GM23248 (cell line): Measurements from ENCODE around the gene TLE5. TPM values are rescaled to one million over a fixed set of nuclear protein-coding genes. Genes with fewer than 3 reads are reported as not detected.

Experiments used
- DNase-seq: peaks from one replicate; pipeline ENCODE4 v3.0.0-alpha.2; 2015
- H2AFZ ChIP-seq: fragments of 200-600 bp; sonication (generic); 2 replicates; pipeline ENCODE4 v1.6.1; 2016; ENCODE audit warnings: antibody characterized with exemption
- H3F3A ChIP-seq: fragments of 200-600 bp; sonication (generic); 2 replicates; pipeline ENCODE4 v1.6.1; 2016; ENCODE audit warnings: mild to moderate bottlenecking, antibody characterized with exemption, mixed run types; ENCODE audit not compliant: insufficient read depth
- H3K27ac ChIP-seq: fragments of 200-600 bp; sonication (generic); 2 replicates; pipeline ENCODE4 v1.5.1; 2016; ENCODE audit warnings: mild to moderate bottlenecking
- H3K27me3 ChIP-seq: fragments of 200-600 bp; sonication (generic); replicated peaks from 2 replicates; pipeline ENCODE4 v1.6.1; 2016; ENCODE audit warnings: mild to moderate bottlenecking; ENCODE audit not compliant: insufficient read depth
- H3K36me3 ChIP-seq: fragments of 200-600 bp; sonication (generic); 2 replicates; pipeline ENCODE4 v1.6.1; 2016; ENCODE audit warnings: low read depth, mild to moderate bottlenecking
- H3K4me1 ChIP-seq: fragments of 200-600 bp; sonication (generic); 2 replicates; pipeline ENCODE4 v1.6.1; 2016; ENCODE audit warnings: mild to moderate bottlenecking; ENCODE audit not compliant: insufficient read depth
- H3K4me2 ChIP-seq: fragments of 200-600 bp; sonication (generic); one replicate; pipeline ENCODE4 v1.6.1; 2016; ENCODE audit warnings: mild to moderate bottlenecking; ENCODE audit not compliant: unreplicated experiment
- H3K4me3 ChIP-seq: fragments of 200-600 bp; sonication (generic); 2 replicates; pipeline ENCODE4 v1.5.1; 2016; ENCODE audit warnings: mild to moderate bottlenecking
- H3K79me2 ChIP-seq: fragments of 200-600 bp; sonication (generic); 2 replicates; pipeline ENCODE4 v1.6.1; 2016; ENCODE audit warnings: mild to moderate bottlenecking; ENCODE audit not compliant: insufficient read depth
- H3K9ac ChIP-seq: fragments of 200-600 bp; sonication (generic); 2 replicates; pipeline ENCODE4 v1.6.1; 2016; ENCODE audit warnings: mild to moderate bottlenecking
- H3K9me2 ChIP-seq: fragments of 200-600 bp; sonication (generic); 2 replicates; pipeline ENCODE4 v1.6.1; 2016; ENCODE audit warnings: mixed run types, mild to moderate bottlenecking, moderate library complexity; ENCODE audit not compliant: insufficient read depth
- H3K9me3 ChIP-seq: fragments of 200-600 bp; sonication (generic); one replicate; pipeline ENCODE4 v1.6.1; 2017; ENCODE audit warnings: low read depth
- H4K20me1 ChIP-seq: fragments of 200-600 bp; sonication (generic); 2 replicates; pipeline ENCODE4 v1.6.0; 2016; ENCODE audit not compliant: insufficient read depth
- EZH2 ChIP-seq: fragments of 200-600 bp; sonication (generic); IDR thresholded peaks from 2 replicates; pipeline ENCODE4 v1.6.1; 2018; ENCODE audit warnings: antibody characterized with exemption, mild to moderate bottlenecking; ENCODE audit not compliant: insufficient read depth, poor library complexity, severe bottlenecking
- EZH2phosphoT487 ChIP-seq: fragments of 200-600 bp; sonication (generic); IDR thresholded peaks from 2 replicates; pipeline ENCODE4 v1.6.1; 2018; ENCODE audit warnings: antibody characterized with exemption, moderate library complexity, mild to moderate bottlenecking, low read depth; ENCODE audit not compliant: insufficient read depth
- WGBS, 2 experiments: methylation state at CpG; one replicate each; pipeline ENCODE4 v1.1.6; 2015 to 2017; ENCODE audit warnings: low lambda C conversion rate in 2 of 2, low coverage in 1 of 2; ENCODE audit errors: missing lambda C conversion rate in 2 of 2; 5-methylcytosine and 5-hydroxymethylcytosine counted together
- in situ Hi-C: fragments of 300-500 bp; cut with MboI; formaldehyde crosslinking; loops from 2 replicates; pipeline ENCODE4 v1.15.0; 2020
- polyA plus RNA-seq: library from polyadenylated mRNA; unstranded; fragments of >200 nt; fragmentation: Nextera tagmentation; extraction: Ambion mirVana; gene quantifications from 2 replicates; pipeline ENCODE4 v1.2.1, GENCODE V29; 2016
- total RNA-seq: library from RNA; depleted of rRNA; stranded (reverse); fragments of >200 nt; shearing (Covaris generic); gene quantifications from 2 replicates; pipeline ENCODE4 v1.2.3, GENCODE V29; 2014

The TLE5 gene
- total and polyA plus RNA-seq, 2 experiments from 2014 or later: 133 to 337 TPM

- H3F3A ChIP-seq: 0 out of 2 replicates have a peak, but pooled peaks cover 6% of the 10 kb centered on the region
- in situ Hi-C loops: no loop called here
- no peaks in the 10 kb centered on the region for H3K9me3 ChIP-seq
- H3K4me3 ChIP-seq: no peak overlapping the region
- H3K36me3 ChIP-seq: 0 out of 2 replicates have a peak, but pooled peaks cover 22% of the 10 kb centered on the region
- peaks cover 35% of the 10 kb centered on the region for H3K79me2 ChIP-seq
- no peak overlapping the region for H3K27ac ChIP-seq
- no peak overlapping the region for H3K9ac ChIP-seq
- no peak for DNase-seq
- H3K9me2 ChIP-seq: no peaks in the 10 kb centered on the region
- 90 to 92% methylated on average over 10 of the region's 10 CpGs for WGBS, 2 experiments
- H4K20me1 ChIP-seq: 0 out of 2 replicates have a peak, but pooled peaks cover 4% of the 10 kb centered on the region
- no peak overlapping the region for H3K4me2 ChIP-seq
- no peaks in the 10 kb centered on the region for H3K4me1 ChIP-seq
- no peak overlapping the region for H2AFZ ChIP-seq
- TF ChIP-seq EZH2 (no peak), EZH2phosphoT487 (no peak)
- H3K27me3 ChIP-seq: no peaks in the 10 kb centered on the region
These were observed 3.4 kb downstream of the TLE5 start for GRCh38 chr19:3058821-3059314.

GRCh38 chr19:3058009-3058820, 4.1 kb downstream of the TLE5 start:
- in situ Hi-C loops: no loop called here
- H3K4me2 ChIP-seq: no peak overlapping the region
- 0 out of 2 replicates have a peak, but pooled peaks cover 4% of the 10 kb centered on the region for H4K20me1 ChIP-seq
- H3K79me2 ChIP-seq: peaks cover 35% of the 10 kb centered on the region
- no peaks in the 10 kb centered on the region for H3K27me3 ChIP-seq
- TF ChIP-seq EZH2 (no peak), EZH2phosphoT487 (no peak)
- 83 to 84% methylated on average over 19 to 20 of the region's 20 CpGs for WGBS, 2 experiments
- DNase-seq: no peak
- no peak overlapping the region for H3K27ac ChIP-seq
- no peaks in the 10 kb centered on the region for H3K4me1 ChIP-seq
- no peak overlapping the region for H3K4me3 ChIP-seq
- H2AFZ ChIP-seq: no peak overlapping the region
- no peaks in the 10 kb centered on the region for H3K9me3 ChIP-seq
- 0 out of 2 replicates have a peak, but pooled peaks cover 6% of the 10 kb centered on the region for H3F3A ChIP-seq
- no peak overlapping the region for H3K9ac ChIP-seq
- no peaks in the 10 kb centered on the region for H3K9me2 ChIP-seq
- 0 out of 2 replicates have a peak, but pooled peaks cover 22% of the 10 kb centered on the region for H3K36me3 ChIP-seq

- Histone ChIP-seq H3K4me1 (no peaks in the 10 kb centered on the region), H3K9me3 (no peaks in the 10 kb centered on the region), H3F3A (0 out of 2 replicates have a peak, but pooled peaks cover 12% of the 10 kb centered on the region), H3K4me2 (no peak overlapping the region), H3K36me3 (0 out of 2 replicates have a peak, but pooled peaks cover 22% of the 10 kb centered on the region), H2AFZ (no peak overlapping the region), H3K27me3 (no peaks in the 10 kb centered on the region), H3K9me2 (no peaks in the 10 kb centered on the region), H3K79me2 (peaks cover 35% of the 10 kb centered on the region), H3K4me3 (no peak overlapping the region), H3K9ac (no peak overlapping the region), H4K20me1 (0 out of 2 replicates have a peak, but pooled peaks cover 4% of the 10 kb centered on the region), H3K27ac (no peak overlapping the region)
- in situ Hi-C loops: no loop called here
- peak; percentile 58 for DNase-seq
- TF ChIP-seq EZH2phosphoT487: no peak
- no peak for TF ChIP-seq EZH2
- WGBS, 2 experiments: 37 to 43% methylated on average over 26 of the region's 26 CpGs
These were observed 5.0 kb downstream of the TLE5 start for GRCh38 chr19:3057275-3057714.

GRCh38 chr19:3056417-3057088, 5.7 kb downstream of the TLE5 start:
- Histone ChIP-seq H3K4me3 (no peak overlapping the region), H3K27ac (no peak overlapping the region), H4K20me1 (0 out of 2 replicates have a peak, but pooled peaks cover 4% of the 10 kb centered on the region), H3K36me3 (0 out of 2 replicates have a peak, but pooled peaks cover 22% of the 10 kb centered on the region), H3K4me2 (no peak overlapping the region), H3K27me3 (no peaks in the 10 kb centered on the region), H3F3A (0 out of 2 replicates have a peak, but pooled peaks cover 12% of the 10 kb centered on the region), H3K4me1 (no peaks in the 10 kb centered on the region), H3K9me3 (no peaks in the 10 kb centered on the region), H2AFZ (no peak overlapping the region), H3K79me2 (peaks cover 35% of the 10 kb centered on the region), H3K9ac (no peak overlapping the region), H3K9me2 (no peaks in the 10 kb centered on the region)
- TF ChIP-seq EZH2phosphoT487 (no peak), EZH2 (no peak)
- no peak for DNase-seq
- in situ Hi-C loops: no loop called here
- WGBS, 2 experiments: 92 to 96% methylated on average over 5 to 10 of the region's 10 CpGs
